K562 (cell line): ENCODE data around the gene ZNF692. TPM values are rescaled to one million over a fixed set of nuclear protein-coding genes. Genes with fewer than 3 reads are reported as not detected.

Source experiments
- ARID4B ChIP-seq: sonication (generic); formaldehyde crosslinking; IDR thresholded peaks from 2 replicates; pipeline ENCODE4 v1.8.0; 2022; ENCODE audit warnings: mild to moderate bottlenecking, missing genetic modification reagents
- ATF1 ChIP-seq, 2 experiments: fragments of 450-650 bp in 1 of 2; IDR thresholded peaks; 2 replicates each; pipeline ENCODE4 v1.6.1; 2016; ENCODE audit warnings: missing compliant biosample characterization in 1 of 2, missing genetic modification characterization in 1 of 2
- E2F5 ChIP-seq: sonication (generic); formaldehyde crosslinking; IDR thresholded peaks from 2 replicates; pipeline ENCODE4 v1.8.0; 2022; ENCODE audit warnings: mild to moderate bottlenecking, missing genetic modification reagents
- ESRRA ChIP-seq: fragments of 450-650 bp; IDR thresholded peaks from 2 replicates; pipeline ENCODE4 v1.6.1; 2014; ENCODE audit warnings: low read depth, mild to moderate bottlenecking, moderate library complexity, borderline replicate concordance
- FIP1L1 ChIP-seq: fragments of 200-400 bp; formaldehyde crosslinking; IDR thresholded peaks from 2 replicates; pipeline ENCODE4 v1.6.1; 2018; ENCODE audit warnings: mild to moderate bottlenecking, low read depth, low read length; ENCODE audit not compliant: poor library complexity, severe bottlenecking
- L3MBTL2 ChIP-seq: fragments of 450-650 bp; IDR thresholded peaks from 2 replicates; pipeline ENCODE4 v1.6.1; 2016; ENCODE audit warnings: mild to moderate bottlenecking, moderate library complexity
- NR2C1 ChIP-seq, 2 experiments: fragments of 450-650 bp; IDR thresholded peaks; 2 replicates each; pipeline ENCODE4 v1.6.1; 2017; ENCODE audit warnings: mild to moderate bottlenecking in 2 of 2, antibody characterized with exemption in 1 of 2, inconsistent platforms in 1 of 2, missing compliant biosample characterization in 1 of 2, missing genetic modification characterization in 1 of 2
- RBBP5 ChIP-seq: fragments of 200-600 bp; sonication (generic); IDR thresholded peaks from 2 replicates; pipeline ENCODE4 v1.6.1; 2012; ENCODE audit warnings: borderline replicate concordance, mild to moderate bottlenecking, low read length, control low read depth, inconsistent platforms; ENCODE audit not compliant: insufficient read depth, poor library complexity, severe bottlenecking
- RBFOX2 ChIP-seq: fragments of 200-400 bp; formaldehyde crosslinking; IDR thresholded peaks from 2 replicates; pipeline ENCODE4 v1.6.1; 2017; ENCODE audit warnings: low read depth, mild to moderate bottlenecking, low read length, moderate library complexity
- SREBF2 ChIP-seq: sonication (generic); formaldehyde crosslinking; IDR thresholded peaks from 2 replicates; pipeline ENCODE4 v1.4.0; 2020; ENCODE audit warnings: mild to moderate bottlenecking, missing genetic modification reagents
- THAP12 ChIP-seq: fragments of 250-450 bp; sonication (Bioruptor Pico); IDR thresholded peaks from 2 replicates; pipeline ENCODE4 v1.9.0; 2021; ENCODE audit warnings: mild to moderate bottlenecking, inconsistent platforms
- ZNF592 ChIP-seq: fragments of 450-650 bp; IDR thresholded peaks from 2 replicates; pipeline ENCODE4 v1.6.1; 2017; ENCODE audit warnings: antibody characterized with exemption, mild to moderate bottlenecking
- polyA plus RNA-seq, 8 experiments: library from polyadenylated mRNA; depleted of rRNA in 4 of 8; stranded (reverse) in 5 of 8; unstranded in 3 of 8; fragments of >200 nt; fragmentation: Nextera tagmentation in 2 of 8; fragmentation: Illumina TruSeq in 1 of 8; extraction: Ambion mirVana in 2 of 8; extraction: Trizol in 1 of 8; gene quantifications; 2 replicates each; pipeline versions ENCODE4 v1.2.1 to v1.2.3, GENCODE V29; 2011 to 2014; ENCODE audit warnings: inconsistent platforms in 1 of 8, missing spikeins in 1 of 8
- total RNA-seq, 7 experiments: library from RNA; depleted of rRNA in 6 of 7; stranded (reverse); fragments of >200 nt in 6 of 7; fragmentation: Illumina TruSeq in 2 of 7; extraction: Trizol in 2 of 7; gene quantifications; 2 replicates each; pipeline versions ENCODE4 v1.2.1 to v1.2.3, GENCODE V29; 2011 to 2021; ENCODE audit warnings: low replicate concordance in 1 of 7

ZNF692 gene
- total and polyA plus RNA-seq, 9 of the 15 experiments (the other 6 are each of a cell fraction or from before 2014, with no cell fraction given): 8.4 to 143 (median 55.9) TPM

GRCh38 chr1:248862998-248863881 lies 4.4 kb upstream of the ZNF692 start (continued):
- TF ChIP-seq ARID4B (0 out of 2 replicates have a peak, but pooled peaks have one; percentile 2), NR2C1 (IDR thresholded peaks at IDR 0.05) (no peak), NR2C1 (tag; IDR thresholded peaks at IDR 0.05) (no peak), RBBP5 (peak; percentile 54), ZNF592 (0 out of 2 replicates have a peak, but pooled peaks have one; percentile 20), RBFOX2 (peak; percentile 75), L3MBTL2 (peak; percentile 10), ESRRA (0 out of 2 replicates have a peak, but pooled peaks have one; percentile 8), SREBF2 (CRISPR knock-in tag) (0 out of 2 replicates have a peak, but pooled peaks have one; percentile 26), THAP12 (CRISPR knock-in tag) (0 out of 2 replicates have a peak, but pooled peaks have one; percentile 9), FIP1L1 (peak; percentile 60), E2F5 (peak; percentile 18; the same call in 1 of the 2 replicates), ATF1 (CRISPR knock-in tag; IDR thresholded peaks at IDR 0.05) (no peak), ATF1 (tag; IDR thresholded peaks at IDR 0.05) (peak; percentile 29; the same call in 1 of the 2 replicates)
